Measurements from ENCODE around the gene SPATS2.

SPATS2 gene

GRCh38 chr12:49536526-49537071 lies 169.3 kb downstream of the SPATS2 start:
- Histone ChIP-seq H3K4me3 (ENCODE audit: low read depth, low read length, poor library complexity, severe bottlenecking) (no peak overlapping the region), H3K27ac (ENCODE audit: low read depth, low read length, poor library complexity, severe bottlenecking) (no peak overlapping the region), H3K36me3 (ENCODE audit: insufficient read depth, low read length) (0 out of 2 replicates have a peak, but pooled peaks cover under 1% of the 10 kb centered on the region), H4K20me1 (ENCODE audit: insufficient read depth, low read length) (no peaks in the 10 kb centered on the region), H3K9me2 (ENCODE audit: low read depth, low read length) (no peaks in the 10 kb centered on the region), H3K79me2 (ENCODE audit: insufficient read depth, low read length) (no peaks in the 10 kb centered on the region), H3K27me3 (ENCODE audit: insufficient read depth, low read length) (peaks cover 8% of the 10 kb centered on the region), H2AFZ (ENCODE audit: low read length) (no peak overlapping the region), H3K9ac (ENCODE audit: low read length) (no peak overlapping the region), H3K9me3 (ENCODE audit: low read length) (no peaks in the 10 kb centered on the region), H3K4me2 (ENCODE audit: low read length) (no peak overlapping the region), H3F3A (ENCODE audit: insufficient read depth, low read length) (no peaks in the 10 kb centered on the region), H3K4me1 (ENCODE audit: insufficient read depth, low read length, severe bottlenecking) (peaks cover 18% of the 10 kb centered on the region)
- TF ChIP-seq CTCF (IDR thresholded peaks at IDR 0.05; ENCODE audit: low read length), result no peak
- TF ChIP-seq EZH2 (IDR thresholded peaks at IDR 0.05; ENCODE audit: borderline replicate concordance, low read length), result no peak

- TF ChIP-seq CTCF (IDR thresholded peaks at IDR 0.05; ENCODE audit: low read length) (no peak), EZH2 (IDR thresholded peaks at IDR 0.05; ENCODE audit: borderline replicate concordance, low read length) (no peak)
- no peak overlapping the region for H2AFZ ChIP-seq (ENCODE audit: low read length)
- no peaks in the 10 kb centered on the region for H3K79me2 ChIP-seq (ENCODE audit: insufficient read depth, low read length)
- H3F3A ChIP-seq (ENCODE audit: insufficient read depth, low read length), result no peaks in the 10 kb centered on the region
- no peaks in the 10 kb centered on the region for H3K36me3 ChIP-seq (ENCODE audit: insufficient read depth, low read length)
- H3K9ac ChIP-seq (ENCODE audit: low read length), result no peak overlapping the region
- peak overlapping the region; percentile 81 for H3K4me2 ChIP-seq (ENCODE audit: low read length)
- H3K4me1 ChIP-seq (ENCODE audit: insufficient read depth, low read length, severe bottlenecking), result peaks cover 18% of the 10 kb centered on the region
- no peaks in the 10 kb centered on the region for H3K9me3 ChIP-seq (ENCODE audit: low read length)
- H3K9me2 ChIP-seq (ENCODE audit: low read depth, low read length), result no peaks in the 10 kb centered on the region
- no peak overlapping the region for H3K27ac ChIP-seq (ENCODE audit: low read depth, low read length, poor library complexity, severe bottlenecking)
- H3K4me3 ChIP-seq (ENCODE audit: low read depth, low read length, poor library complexity, severe bottlenecking), result peak overlapping the region; percentile 49
- H4K20me1 ChIP-seq (ENCODE audit: insufficient read depth, low read length), result no peaks in the 10 kb centered on the region
- peaks cover 8% of the 10 kb centered on the region for H3K27me3 ChIP-seq (ENCODE audit: insufficient read depth, low read length)
Observed at GRCh38 chr12:49537231-49537751, 170.0 kb downstream of the SPATS2 start.

DNA sequence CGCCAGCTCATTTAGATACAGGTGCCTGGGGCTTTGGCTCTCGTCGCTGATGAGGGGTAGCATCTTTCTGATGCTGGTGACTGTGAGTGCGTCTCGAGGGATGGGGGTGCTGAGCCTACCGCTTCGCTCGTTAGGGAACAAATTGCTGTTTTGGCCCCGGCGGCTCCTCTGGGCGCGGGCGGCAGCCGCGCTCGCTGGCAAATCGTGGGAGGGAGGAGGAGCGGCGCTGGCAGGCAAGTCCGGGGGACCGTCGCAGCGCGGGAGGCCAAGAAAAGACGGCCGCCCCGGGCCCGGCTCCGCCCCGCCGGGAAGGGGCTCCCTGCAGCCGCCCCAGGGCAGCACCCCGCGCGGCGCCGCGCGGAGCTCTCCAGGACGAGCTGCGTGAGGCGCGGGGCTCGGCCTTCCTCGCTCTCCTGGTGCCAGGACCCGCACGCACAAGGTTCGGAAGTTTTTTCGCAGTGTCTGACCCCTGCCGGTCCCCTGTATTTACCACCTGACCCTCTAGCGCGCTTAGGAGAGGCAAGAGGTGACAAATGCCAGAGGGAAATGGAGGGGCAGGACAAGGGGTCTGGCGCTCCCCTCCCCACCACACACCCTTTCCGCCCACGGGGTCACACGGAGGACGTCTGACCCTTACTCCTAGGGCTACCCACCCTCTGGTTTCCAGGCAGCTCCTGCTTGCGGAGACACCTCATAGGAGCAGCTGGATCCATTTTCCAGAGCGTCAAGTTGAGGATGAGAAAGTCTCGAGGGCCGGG lies 170.7 kb downstream of the SPATS2 start:
- Histone ChIP-seq H3K4me1 (ENCODE audit: insufficient read depth, low read length, severe bottlenecking) (peaks cover 18% of the 10 kb centered on the region), H4K20me1 (ENCODE audit: insufficient read depth, low read length) (no peaks in the 10 kb centered on the region), H3K27ac (ENCODE audit: low read depth, low read length, poor library complexity, severe bottlenecking) (no peak overlapping the region), H3K79me2 (ENCODE audit: insufficient read depth, low read length) (no peaks in the 10 kb centered on the region), H3K9ac (ENCODE audit: low read length) (no peak overlapping the region; the same call in 1 of the 2 replicates), H3K4me2 (ENCODE audit: low read length) (peak overlapping the region; percentile 81), H3K36me3 (ENCODE audit: insufficient read depth, low read length) (no peaks in the 10 kb centered on the region), H3K9me3 (ENCODE audit: low read length) (no peaks in the 10 kb centered on the region), H3K4me3 (ENCODE audit: low read depth, low read length, poor library complexity, severe bottlenecking) (peak overlapping the region; percentile 49), H2AFZ (ENCODE audit: low read length) (no peak overlapping the region), H3K27me3 (ENCODE audit: insufficient read depth, low read length) (peaks cover 8% of the 10 kb centered on the region), H3F3A (ENCODE audit: insufficient read depth, low read length) (no peaks in the 10 kb centered on the region), H3K9me2 (ENCODE audit: low read depth, low read length) (no peaks in the 10 kb centered on the region)
- no peak for TF ChIP-seq EZH2 (IDR thresholded peaks at IDR 0.05; ENCODE audit: borderline replicate concordance, low read length)
- no peak for TF ChIP-seq CTCF (IDR thresholded peaks at IDR 0.05; ENCODE audit: low read length)

Data from OCI-LY1 (cell line).